H54 (cell line): ENCODE results near the gene ID1.
"Not testable (repeated sequence)": the region's sequence is repeated elsewhere in the genome, so short reads cannot be mapped to it uniquely, and the experiment has no call there.

ENCODE experiments used
- DNase-seq: peaks from one replicate; pipeline ENCODE4 v3.0.0; 2011; ENCODE audit warnings: low spot score, mixed read lengths; ENCODE audit not compliant: insufficient read length
- FAIRE-seq: peaks from 3 replicates; lab custom pipeline; 2011; peaks lifted over from hg19 to GRCh38; lab: Jason Lieb, UNC
- POLR2A ChIP-seq: IDR thresholded peaks from 2 replicates; pipeline ENCODE4 v1.6.1; 2011; ENCODE audit warnings: low read depth, mild to moderate bottlenecking, low read length

The ID1 gene

DNA sequence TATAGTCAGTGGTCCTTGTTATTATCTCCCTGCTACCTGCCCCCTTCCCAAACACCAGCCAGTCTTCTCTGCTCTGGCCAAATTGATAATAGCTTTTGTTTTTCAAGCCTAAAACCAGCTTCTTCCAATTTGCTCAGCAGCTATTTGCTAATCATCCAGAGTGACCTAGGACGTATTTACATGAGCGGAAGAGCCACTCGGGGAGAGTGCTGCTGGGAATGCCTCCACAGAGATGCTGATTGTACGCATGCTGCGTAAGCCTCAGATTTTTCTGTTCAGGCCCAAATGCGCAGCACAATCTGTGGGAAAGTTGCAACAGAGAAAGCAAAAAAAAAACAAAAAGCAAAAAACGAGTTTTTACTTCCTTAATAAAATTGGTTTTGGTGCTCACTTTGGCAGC is 24.4 kb upstream of the ID1 start:
- FAIRE-seq (no peak), DNase-seq (no peak)
- TF ChIP-seq POLR2A: no peak

DNA sequence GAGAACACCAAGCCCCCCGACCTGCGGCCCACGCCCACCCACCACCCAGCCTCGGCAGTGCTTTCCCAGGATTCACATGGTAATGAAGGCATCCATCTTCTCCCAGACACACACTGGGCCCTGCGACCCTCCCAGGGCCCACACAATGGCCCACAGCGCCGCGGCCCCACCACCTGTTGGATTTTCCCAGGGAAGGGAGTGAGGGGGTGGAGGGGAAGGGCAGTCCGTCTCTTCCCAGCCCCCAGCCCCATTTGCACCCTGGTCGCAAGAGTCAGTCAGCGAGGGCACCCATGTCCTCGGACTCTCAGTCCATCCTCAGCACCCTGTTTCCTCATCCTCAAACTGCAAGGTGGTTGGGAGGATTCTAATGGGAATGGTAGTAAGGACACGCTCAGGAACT is 23.7 kb upstream of the ID1 start:
- TF ChIP-seq POLR2A: no peak
- DNase-seq (no peak), FAIRE-seq (no peak)

DNA sequence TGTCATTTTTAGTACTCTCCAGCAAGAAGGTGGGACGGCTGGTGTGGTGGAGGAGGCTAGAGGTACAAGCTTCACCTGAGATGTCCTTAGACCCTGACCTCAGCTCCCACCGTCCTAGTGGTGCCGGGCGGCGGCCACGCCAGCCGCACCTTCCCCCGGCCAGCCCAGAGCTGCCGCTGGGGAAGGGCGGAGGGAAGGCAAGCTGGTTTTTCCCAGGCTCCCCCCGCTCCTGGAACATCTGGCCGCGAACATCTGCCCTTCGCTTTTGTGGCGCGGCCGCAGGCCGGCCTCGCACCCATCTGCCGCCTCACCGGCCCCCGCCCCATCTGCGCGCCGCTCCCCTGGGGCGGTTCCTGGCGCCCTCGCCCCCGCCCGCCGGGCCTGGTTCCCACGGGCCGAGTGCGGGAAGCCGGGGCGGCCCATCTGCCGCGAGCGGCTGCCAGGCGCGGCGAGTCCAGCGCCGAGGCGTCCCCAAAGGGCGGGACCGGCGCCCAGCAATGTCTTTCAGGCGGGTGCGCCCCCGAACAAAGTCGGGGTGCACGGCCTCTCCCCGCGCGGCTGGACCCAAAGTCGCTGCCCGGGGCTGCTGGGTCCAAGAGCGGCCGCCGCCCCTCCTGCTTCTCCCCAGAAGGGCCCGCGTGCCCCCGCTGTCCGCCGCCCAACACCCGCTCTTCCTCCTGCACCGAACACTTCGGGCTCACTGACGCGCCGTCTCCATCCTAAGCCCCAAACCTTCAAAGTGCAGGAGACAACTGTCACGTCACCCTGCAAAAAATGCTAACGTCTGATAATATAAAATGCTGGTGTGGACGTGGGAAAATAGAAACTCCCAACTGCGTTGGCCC is 17.3 kb upstream of the ID1 start:
- TF ChIP-seq POLR2A: no peak
- no peak for DNase-seq
- no peak for FAIRE-seq

DNA sequence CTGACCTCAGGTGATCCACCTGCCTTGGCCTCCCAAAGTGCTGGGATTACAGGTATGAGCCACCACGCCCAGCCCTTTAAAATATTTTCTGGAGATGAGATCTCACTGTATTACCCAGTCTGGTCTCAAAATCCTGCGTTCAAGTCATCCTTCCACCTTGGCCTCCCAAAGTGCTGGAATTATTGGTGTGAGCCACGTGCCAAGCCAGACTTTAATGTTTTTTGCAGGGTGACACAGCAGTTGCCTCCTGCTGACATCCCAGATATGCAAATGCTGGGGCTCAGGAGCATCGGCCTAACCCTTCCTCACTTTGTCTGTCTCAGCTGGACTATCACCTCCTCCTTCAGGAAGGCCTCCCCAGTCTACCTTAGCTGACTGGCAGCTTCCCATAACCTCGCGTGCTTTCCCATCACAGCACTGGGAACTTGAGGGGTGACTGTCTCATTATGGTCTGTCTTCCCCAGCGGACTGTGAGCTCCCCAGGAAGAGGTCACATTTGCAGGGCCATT is 14.3 kb upstream of the ID1 start:
- no peak for TF ChIP-seq POLR2A
- no peak for FAIRE-seq
- DNase-seq: no peak

DNA sequence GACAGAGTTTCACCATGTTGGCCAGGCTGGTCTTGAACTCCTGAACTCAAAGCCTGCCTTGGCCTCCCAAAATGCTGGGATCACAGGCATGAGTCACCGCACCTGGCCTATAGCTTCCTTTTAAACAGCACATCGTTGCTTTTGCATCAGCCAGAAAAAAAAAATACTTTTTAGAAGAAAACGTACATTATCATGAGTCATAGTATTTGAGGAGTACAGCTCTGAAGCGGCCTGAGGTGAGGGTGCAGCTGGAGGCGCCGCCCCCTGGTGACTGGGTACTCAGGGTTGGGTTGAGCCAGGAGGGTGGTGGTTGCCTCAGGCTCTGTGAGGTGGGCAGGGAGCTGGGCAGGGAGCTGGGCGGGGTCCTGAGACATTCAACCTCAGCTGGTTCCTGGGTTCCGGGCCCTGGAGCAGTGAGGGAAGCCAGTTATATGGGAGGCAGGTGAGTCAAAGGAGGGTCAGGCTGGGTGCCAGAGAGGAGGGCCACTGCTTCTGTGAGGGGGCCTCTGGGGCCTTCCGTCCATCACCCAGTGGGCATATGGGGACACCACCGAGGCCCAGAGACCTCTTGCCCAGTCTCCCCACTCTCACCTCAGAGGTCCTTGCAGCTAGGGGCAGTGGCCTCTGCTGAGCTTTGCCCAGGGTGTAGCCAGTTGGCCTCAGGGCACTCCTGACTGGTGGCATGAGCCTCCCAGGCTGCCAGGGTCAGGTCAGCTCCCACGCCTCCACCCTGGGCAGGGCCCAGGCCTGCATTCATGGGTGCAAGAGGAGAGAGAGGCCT is 11.7 kb upstream of the ID1 start:
- FAIRE-seq: no peak
- peak; percentile 92 for DNase-seq
- peak; percentile 36 for TF ChIP-seq POLR2A

DNA sequence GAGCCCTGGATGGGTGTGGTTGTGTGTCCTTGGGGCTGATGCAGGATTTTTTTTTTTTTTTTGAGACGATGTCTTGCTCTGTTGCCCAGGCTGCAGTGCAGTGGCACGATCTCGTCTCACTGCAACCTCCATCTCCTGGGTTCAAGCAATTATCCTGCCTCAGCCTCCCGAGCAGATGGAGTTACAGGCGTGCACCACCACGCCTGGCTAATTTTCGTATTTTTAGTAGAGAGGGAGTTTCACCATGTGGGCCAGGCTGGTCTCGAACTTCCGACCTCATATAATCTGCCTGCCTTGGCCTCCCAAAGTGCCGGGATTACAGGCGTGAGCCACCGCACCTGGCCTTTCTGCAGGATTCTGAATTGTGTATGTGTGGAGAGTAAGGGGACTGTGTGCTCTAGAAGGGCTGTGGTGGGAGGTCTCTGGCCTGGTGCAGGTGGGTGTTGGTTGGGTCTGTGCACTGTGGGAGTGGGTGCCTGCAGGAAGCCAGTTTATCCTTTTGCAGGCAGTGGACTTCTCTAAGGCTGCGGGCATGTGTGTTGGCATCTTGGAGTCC is 11.0 kb upstream of the ID1 start:
- FAIRE-seq: no peak
- no peak for DNase-seq
- no peak for TF ChIP-seq POLR2A

DNA sequence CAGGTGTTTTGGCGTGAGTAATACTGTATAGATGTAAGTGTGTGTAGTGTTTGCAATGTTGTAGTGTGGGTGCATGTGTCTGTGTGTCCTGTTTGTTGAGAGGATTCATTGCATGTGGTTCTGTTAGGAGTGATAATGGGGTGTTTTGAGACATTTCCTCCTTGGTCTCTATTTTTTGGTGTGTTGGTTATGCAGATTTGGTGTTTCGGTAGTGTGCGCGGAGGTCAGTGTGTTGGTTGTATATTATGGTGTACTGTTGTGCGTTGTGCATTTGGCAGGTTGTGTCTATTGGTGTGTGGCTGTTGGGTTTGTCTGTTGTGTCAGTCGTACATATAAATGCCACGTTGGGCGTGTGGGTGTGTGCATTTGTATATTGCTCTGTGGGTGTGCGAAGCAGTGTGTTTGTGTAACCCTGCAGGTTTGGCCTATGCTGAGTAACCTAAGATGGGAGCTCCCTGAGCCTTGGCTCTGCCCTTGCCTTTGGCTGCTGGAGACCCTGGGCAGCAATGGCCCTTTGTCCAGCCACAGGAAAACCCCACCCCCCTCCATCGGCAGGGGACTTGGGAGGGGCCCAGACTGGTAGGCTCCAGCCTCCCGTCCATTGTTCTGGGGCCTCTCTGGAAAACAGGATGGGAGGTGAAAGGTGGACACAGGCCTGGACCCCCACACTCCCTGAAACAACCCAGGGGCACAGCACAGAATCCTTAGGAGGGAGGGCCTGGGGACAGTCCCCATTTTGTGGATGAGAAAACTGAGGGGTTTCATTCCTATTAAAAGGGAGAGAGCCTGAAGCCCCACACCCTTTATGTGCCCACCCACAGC is 10.3 kb upstream of the ID1 start:
- no peak for FAIRE-seq
- no peak for DNase-seq

DNA sequence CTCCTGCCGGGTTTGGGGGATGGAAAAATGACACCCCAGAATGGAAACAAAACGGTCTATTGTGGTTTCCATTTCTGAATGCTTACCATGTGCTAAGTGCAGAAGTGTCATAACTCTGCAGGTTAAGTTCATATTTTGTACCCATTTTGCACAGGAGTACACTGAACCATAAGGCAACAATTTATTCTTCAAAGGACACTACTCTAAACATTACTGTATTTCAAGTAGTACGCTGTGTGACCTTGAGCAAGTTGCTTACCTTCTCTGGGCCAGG is 9.8 kb upstream of the ID1 start:
- no peak for TF ChIP-seq POLR2A
- DNase-seq (no peak), FAIRE-seq (no peak)

More for the DNA sequence above, 10.3 kb upstream of the ID1 start:
- peak; percentile 36; the same call in 1 of the 2 replicates for TF ChIP-seq POLR2A

DNA sequence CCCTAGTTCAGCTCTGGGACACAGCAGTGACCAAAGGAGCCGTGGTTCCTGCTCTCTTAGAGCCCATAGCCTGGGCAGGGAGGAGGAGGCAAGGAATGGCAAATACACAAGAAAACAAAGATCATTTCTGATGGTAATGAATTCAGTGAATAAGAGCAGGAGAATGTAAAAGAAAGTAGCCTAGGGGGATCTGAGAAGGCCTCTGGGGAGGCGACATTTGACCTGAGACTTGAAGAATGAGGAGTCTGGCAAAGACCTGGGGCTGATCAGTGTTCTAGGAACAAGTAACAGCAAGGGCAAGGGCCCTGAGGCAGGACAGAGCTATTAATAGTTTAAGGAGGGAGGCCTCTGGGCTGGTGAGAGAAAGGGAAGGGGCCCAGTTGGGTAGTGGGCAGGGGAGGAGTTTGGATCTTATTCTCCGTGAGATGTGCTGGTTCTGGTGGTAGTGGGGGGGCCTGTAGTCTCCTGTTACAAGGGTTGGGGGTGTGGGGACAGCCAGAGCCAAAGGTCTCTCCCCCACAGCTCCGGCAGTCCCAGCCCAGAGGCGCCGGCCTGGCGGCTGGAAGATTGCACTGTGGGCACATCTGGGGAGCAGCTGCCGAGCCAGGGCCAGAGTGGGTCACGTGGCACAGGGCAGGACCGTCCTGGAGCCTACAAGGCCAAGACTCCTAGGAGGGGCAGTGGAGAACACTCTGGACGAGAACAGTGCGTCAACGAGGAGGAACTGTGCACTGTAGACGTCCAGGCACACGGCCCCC is 9.3 kb upstream of the ID1 start:
- no peak for FAIRE-seq

DNA sequence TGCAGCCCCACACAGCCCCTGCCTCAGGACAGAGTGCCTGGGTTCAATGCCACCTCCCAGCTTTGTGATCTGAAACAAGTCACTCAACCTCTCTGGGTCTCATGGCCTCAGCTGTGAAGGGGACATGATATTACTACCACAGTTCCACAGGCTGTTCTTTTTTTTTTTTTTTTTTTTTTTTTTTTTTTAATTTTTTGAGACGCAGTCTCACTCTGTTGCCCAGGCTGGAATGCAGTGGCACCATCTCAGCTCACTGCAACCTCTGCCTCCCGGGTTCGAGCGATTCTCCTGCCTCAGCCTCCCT is 8.7 kb upstream of the ID1 start:
- not testable (repeated sequence) for FAIRE-seq, DNase-seq

More for the DNA sequence above, 9.3 kb upstream of the ID1 start:
- DNase-seq: peak; percentile 71
- peak; percentile 41; the same call in 1 of the 2 replicates for TF ChIP-seq POLR2A

DNA sequence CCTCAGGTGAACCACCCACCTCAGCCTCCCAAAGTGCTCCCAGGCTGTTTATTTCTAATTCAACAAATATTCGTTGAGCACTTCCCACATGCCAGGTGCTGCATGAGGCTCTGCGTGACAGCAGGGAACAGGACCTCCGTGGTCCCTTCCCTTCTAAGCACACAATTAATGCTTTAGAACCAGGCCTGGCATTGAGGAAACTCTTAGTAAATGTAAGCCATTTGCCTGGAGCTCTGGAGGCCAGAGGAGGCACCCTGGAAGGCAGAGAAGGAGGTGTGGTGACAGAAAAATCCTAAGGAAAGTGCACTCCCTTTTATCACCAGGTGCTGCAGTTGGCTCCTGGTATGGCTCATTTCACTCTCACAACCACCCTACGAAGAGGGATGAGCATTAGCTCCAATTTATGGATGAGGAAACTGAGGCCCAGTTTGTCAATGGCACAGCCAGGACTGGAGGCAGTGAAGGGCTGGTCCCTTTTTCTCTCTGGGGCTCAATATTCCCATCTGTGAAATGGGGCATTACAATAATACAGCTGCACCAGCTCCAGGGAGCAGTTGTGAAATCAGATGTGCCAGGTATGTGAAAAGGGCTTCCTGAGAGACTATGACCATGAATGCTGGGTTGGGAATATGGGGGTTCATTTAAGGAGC is 8.1 kb upstream of the ID1 start:
- TF ChIP-seq POLR2A: no peak
- FAIRE-seq (no peak), DNase-seq (no peak)

DNA sequence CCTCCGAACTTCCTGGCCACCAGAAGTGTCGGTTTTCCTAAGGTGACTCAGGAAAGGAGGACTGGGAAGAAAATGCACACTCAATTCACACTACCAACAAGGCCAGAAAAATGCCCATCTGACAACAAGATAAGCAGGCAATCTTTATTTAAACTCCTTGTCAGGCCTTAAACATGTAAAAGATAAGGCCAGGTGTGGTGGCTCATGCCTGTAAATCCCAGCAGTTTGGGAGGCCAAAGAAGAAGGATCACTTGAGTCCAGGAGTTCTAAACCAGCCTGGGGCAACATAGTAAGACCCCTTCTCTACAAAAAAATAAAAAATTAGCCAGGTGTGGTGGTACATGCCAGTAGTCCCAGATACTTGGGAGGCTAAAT is 7.6 kb upstream of the ID1 start:
- FAIRE-seq (no peak), DNase-seq (no peak)
- no peak for TF ChIP-seq POLR2A

DNA sequence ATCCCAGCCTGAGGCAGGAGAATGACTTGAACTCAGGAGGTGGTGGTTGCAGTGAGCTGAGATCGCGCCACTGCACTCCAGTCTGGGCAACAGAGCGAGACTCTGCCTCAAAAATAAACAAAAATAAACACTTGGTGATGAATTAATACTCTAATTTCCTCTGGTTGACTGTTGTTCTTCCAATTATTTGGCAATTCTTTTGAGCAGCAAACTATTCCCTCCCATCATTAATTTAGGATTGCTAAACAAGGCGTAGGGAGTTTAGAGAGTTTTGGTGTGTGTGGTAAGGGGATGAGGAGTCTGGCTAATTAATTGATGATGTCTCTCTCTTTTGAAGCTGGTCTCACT is 2.7 kb upstream of the ID1 start:
- TF ChIP-seq POLR2A: no peak
- FAIRE-seq (no peak), DNase-seq (no peak)
